ENCODE results near the gene KCNMA1.

KCNMA1 gene

GRCh38 chr10:77289027-77289501, 348.5 kb downstream of the KCNMA1 start:
- H3K27ac ChIP-seq (ENCODE audit: low read depth, low read length): peak overlapping the region; percentile 26
- H2BK15ac ChIP-seq (replicated peaks; ENCODE audit: low read depth): no peak overlapping the region
- H3K79me2 ChIP-seq (ENCODE audit: control insufficient read depth, insufficient read depth, low read length): no peaks in the 10 kb centered on the region
- no peak overlapping the region for H2BK120ac ChIP-seq (ENCODE audit: low read depth, low read length)
- H2BK5ac ChIP-seq (ENCODE audit: low read length): no peak overlapping the region
- no peaks in the 10 kb centered on the region for H3K27me3 ChIP-seq (ENCODE audit: insufficient read depth, low read length, poor library complexity)
- peak overlapping the region; percentile 17 for H3K4ac ChIP-seq (ENCODE audit: low read depth, low read length)
- H3K36me3 ChIP-seq (ENCODE audit: control insufficient read depth, insufficient read depth, low read length): no peaks in the 10 kb centered on the region
- H2AK5ac ChIP-seq (ENCODE audit: low read length): no peak overlapping the region
- no peak overlapping the region for H4K5ac ChIP-seq (ENCODE audit: low read length)
- H3K4me2 ChIP-seq (ENCODE audit: low read length): no peak overlapping the region
- H3K9ac ChIP-seq (ENCODE audit: low read length): no peak overlapping the region
- no CpG with 5 or more reads among the region's 3 CpGs for WGBS (ENCODE audit: extremely low coverage, insufficient coverage, low lambda C conversion rate)
- peak; percentile 94 for DNase-seq
- no peaks in the 10 kb centered on the region for H3K79me1 ChIP-seq (ENCODE audit: low read length)
- no peak overlapping the region for H4K8ac ChIP-seq (ENCODE audit: low read depth, low read length)
- H3K4me3 ChIP-seq (ENCODE audit: low read length): no peak overlapping the region
- H3K4me1 ChIP-seq (ENCODE audit: control insufficient read depth, low read depth, low read length): peaks cover 42% of the 10 kb centered on the region
- H3K18ac ChIP-seq (ENCODE audit: low read length): no peak overlapping the region
- H3K56ac ChIP-seq (ENCODE audit: low read length): peak overlapping the region; percentile 29
- H3K23ac ChIP-seq (ENCODE audit: low read length): no peak overlapping the region

- DNase-seq: peak; percentile 77
- H3K4ac ChIP-seq (ENCODE audit: low read depth, low read length): no peak overlapping the region
- H3K18ac ChIP-seq (ENCODE audit: low read length): no peak overlapping the region
- H4K5ac ChIP-seq (ENCODE audit: low read length): no peak overlapping the region
- H2AK5ac ChIP-seq (ENCODE audit: low read length): no peak overlapping the region
- peaks cover 40% of the 10 kb centered on the region for H3K4me1 ChIP-seq (ENCODE audit: control insufficient read depth, low read depth, low read length)
- H3K4me3 ChIP-seq (ENCODE audit: low read length): no peak overlapping the region
- no peak overlapping the region for H4K8ac ChIP-seq (ENCODE audit: low read depth, low read length)
- no peak overlapping the region for H2BK120ac ChIP-seq (ENCODE audit: low read depth, low read length)
- no CpG with 5 or more reads among the region's 2 CpGs for WGBS (ENCODE audit: extremely low coverage, insufficient coverage, low lambda C conversion rate)
- H3K4me2 ChIP-seq (ENCODE audit: low read length): no peak overlapping the region
- no peak overlapping the region for H3K27ac ChIP-seq (ENCODE audit: low read depth, low read length)
- no peaks in the 10 kb centered on the region for H3K36me3 ChIP-seq (ENCODE audit: control insufficient read depth, insufficient read depth, low read length)
- H3K56ac ChIP-seq (ENCODE audit: low read length): no peak overlapping the region
- no peak overlapping the region for H2BK5ac ChIP-seq (ENCODE audit: low read length)
- no peak overlapping the region for H3K23ac ChIP-seq (ENCODE audit: low read length)
- H3K79me2 ChIP-seq (ENCODE audit: control insufficient read depth, insufficient read depth, low read length): no peaks in the 10 kb centered on the region
- no peak overlapping the region for H2BK15ac ChIP-seq (replicated peaks; ENCODE audit: low read depth)
- no peaks in the 10 kb centered on the region for H3K27me3 ChIP-seq (ENCODE audit: insufficient read depth, low read length, poor library complexity)
- no peaks in the 10 kb centered on the region for H3K79me1 ChIP-seq (ENCODE audit: low read length)
- no peak overlapping the region for H3K9ac ChIP-seq (ENCODE audit: low read length)
Observed at GRCh38 chr10:77287647-77288120, 349.9 kb downstream of the KCNMA1 start.

- Histone ChIP-seq H2BK5ac (ENCODE audit: low read length) (no peak overlapping the region), H3K36me3 (ENCODE audit: control insufficient read depth, insufficient read depth, low read length) (no peaks in the 10 kb centered on the region), H3K79me2 (ENCODE audit: control insufficient read depth, insufficient read depth, low read length) (no peaks in the 10 kb centered on the region), H4K8ac (ENCODE audit: low read depth, low read length) (no peak overlapping the region), H3K4me3 (ENCODE audit: low read length) (no peak overlapping the region), H2BK120ac (ENCODE audit: low read depth, low read length) (no peak overlapping the region), H3K23ac (ENCODE audit: low read length) (no peak overlapping the region), H4K5ac (ENCODE audit: low read length) (no peak overlapping the region), H3K56ac (ENCODE audit: low read length) (no peak overlapping the region), H3K4me1 (ENCODE audit: control insufficient read depth, low read depth, low read length) (peaks cover 34% of the 10 kb centered on the region), H3K18ac (ENCODE audit: low read length) (peak overlapping the region; percentile 14), H3K4me2 (ENCODE audit: low read length) (no peak overlapping the region), H3K79me1 (ENCODE audit: low read length) (no peaks in the 10 kb centered on the region), H3K27me3 (ENCODE audit: insufficient read depth, low read length, poor library complexity) (no peaks in the 10 kb centered on the region), H3K4ac (ENCODE audit: low read depth, low read length) (no peak overlapping the region), H3K9ac (ENCODE audit: low read length) (no peak overlapping the region), H3K27ac (ENCODE audit: low read depth, low read length) (no peak overlapping the region), H2BK15ac (replicated peaks; ENCODE audit: low read depth) (no peak overlapping the region), H2AK5ac (ENCODE audit: low read length) (no peak overlapping the region)
- DNase-seq: no peak
- no CpG with 5 or more reads among the region's 6 CpGs for WGBS (ENCODE audit: extremely low coverage, insufficient coverage, low lambda C conversion rate)
Observed at GRCh38 chr10:77286531-77287508, 350.8 kb downstream of the KCNMA1 start.

- no peak overlapping the region for H4K5ac ChIP-seq (ENCODE audit: low read length)
- peak; percentile 66 for DNase-seq
- no CpG with 5 or more reads among the region's 1 CpG for WGBS (ENCODE audit: extremely low coverage, insufficient coverage, low lambda C conversion rate)
Observed at GRCh38 chr10:77285529-77286182, 352.0 kb downstream of the KCNMA1 start.

GRCh38 chr10:77284797-77285196, 352.8 kb downstream of the KCNMA1 start:
- no CpG with 5 or more reads among the region's 6 CpGs for WGBS (ENCODE audit: extremely low coverage, insufficient coverage, low lambda C conversion rate)
- no peak for DNase-seq
- Histone ChIP-seq H3K36me3 (ENCODE audit: control insufficient read depth, insufficient read depth, low read length) (no peaks in the 10 kb centered on the region), H2AK5ac (ENCODE audit: low read length) (no peak overlapping the region), H3K79me2 (ENCODE audit: control insufficient read depth, insufficient read depth, low read length) (no peaks in the 10 kb centered on the region), H2BK15ac (replicated peaks; ENCODE audit: low read depth) (no peak overlapping the region), H3K79me1 (ENCODE audit: low read length) (no peaks in the 10 kb centered on the region), H3K18ac (ENCODE audit: low read length) (no peak overlapping the region), H2BK120ac (ENCODE audit: low read depth, low read length) (no peak overlapping the region), H2BK5ac (ENCODE audit: low read length) (no peak overlapping the region), H3K4me2 (ENCODE audit: low read length) (no peak overlapping the region), H3K27ac (ENCODE audit: low read depth, low read length) (no peak overlapping the region), H3K4ac (ENCODE audit: low read depth, low read length) (no peak overlapping the region), H3K27me3 (ENCODE audit: insufficient read depth, low read length, poor library complexity) (peaks cover 2% of the 10 kb centered on the region), H3K56ac (ENCODE audit: low read length) (no peak overlapping the region), H4K5ac (ENCODE audit: low read length) (no peak overlapping the region), H3K9ac (ENCODE audit: low read length) (no peak overlapping the region), H4K8ac (ENCODE audit: low read depth, low read length) (no peak overlapping the region), H3K23ac (ENCODE audit: low read length) (no peak overlapping the region), H3K4me1 (ENCODE audit: control insufficient read depth, low read depth, low read length) (peaks cover 22% of the 10 kb centered on the region), H3K4me3 (ENCODE audit: low read length) (no peak overlapping the region)

More at GRCh38 chr10:77285529-77286182, 352.0 kb downstream of the KCNMA1 start:
- H3K36me3 ChIP-seq (ENCODE audit: control insufficient read depth, insufficient read depth, low read length): no peaks in the 10 kb centered on the region
- no peak overlapping the region for H2BK15ac ChIP-seq (replicated peaks; ENCODE audit: low read depth)
- no peak overlapping the region for H3K4me3 ChIP-seq (ENCODE audit: low read length)
- no peaks in the 10 kb centered on the region for H3K79me2 ChIP-seq (ENCODE audit: control insufficient read depth, insufficient read depth, low read length)
- no peak overlapping the region for H3K23ac ChIP-seq (ENCODE audit: low read length)
- H3K4me1 ChIP-seq (ENCODE audit: control insufficient read depth, low read depth, low read length): peaks cover 27% of the 10 kb centered on the region
- no peak overlapping the region for H3K9ac ChIP-seq (ENCODE audit: low read length)
- no peak overlapping the region for H3K18ac ChIP-seq (ENCODE audit: low read length)
- no peaks in the 10 kb centered on the region for H3K79me1 ChIP-seq (ENCODE audit: low read length)
- H4K8ac ChIP-seq (ENCODE audit: low read depth, low read length): no peak overlapping the region
- H3K27me3 ChIP-seq (ENCODE audit: insufficient read depth, low read length, poor library complexity): peaks cover 2% of the 10 kb centered on the region
- H3K4me2 ChIP-seq (ENCODE audit: low read length): no peak overlapping the region
- H3K4ac ChIP-seq (ENCODE audit: low read depth, low read length): no peak overlapping the region
- H2AK5ac ChIP-seq (ENCODE audit: low read length): no peak overlapping the region
- H3K56ac ChIP-seq (ENCODE audit: low read length): no peak overlapping the region
- no peak overlapping the region for H2BK5ac ChIP-seq (ENCODE audit: low read length)
- no peak overlapping the region for H2BK120ac ChIP-seq (ENCODE audit: low read depth, low read length)
- H3K27ac ChIP-seq (ENCODE audit: low read depth, low read length): no peak overlapping the region

Data from mesendoderm (in vitro differentiated cells).